22Rv1 (cell line): ENCODE measurements around the gene SNCAIP.
"Not testable (repeated sequence)": the region's sequence is repeated elsewhere in the genome, so short reads cannot be mapped to it uniquely, and the experiment has no call there.

Source experiments
- CTCF ChIP-seq: fragments of 450-650 bp; IDR thresholded peaks from 2 replicates; pipeline ENCODE4 v1.5.1; 2017; ENCODE audit warnings: mild to moderate bottlenecking
- ZFX ChIP-seq: fragments of 450-650 bp; IDR thresholded peaks from 2 replicates; pipeline ENCODE4 v1.6.1; 2017; ENCODE audit warnings: antibody characterized with exemption, borderline replicate concordance

- not testable (repeated sequence) for TF ChIP-seq CTCF, ZFX
Observed at GRCh38 chr5:122353361-122353760, 41.3 kb downstream of the SNCAIP start.
